Activated naive CD4-positive, alpha-beta T cell treated with anti-CD3 and anti-CD28 coated beads, Interleukin-2, amount 50 U/mL, for 24 hours (primary cell): ENCODE results near the gene COMMD2.

Experiments
- H3K27ac Mint-ChIP-seq: one replicate; pipeline ENCODE4 v1.8.0; 2021; ENCODE audit warnings: mild to moderate bottlenecking, mixed read lengths
- H3K27me3 Mint-ChIP-seq: one replicate; pipeline ENCODE4 v1.8.0; 2021; ENCODE audit warnings: mixed read lengths
- H3K36me3 Mint-ChIP-seq: one replicate; pipeline ENCODE4 v1.8.0; 2021; ENCODE audit warnings: mixed read lengths
- H3K4me1 Mint-ChIP-seq: one replicate; pipeline ENCODE4 v1.8.0; 2021; ENCODE audit warnings: mixed read lengths
- H3K4me3 Mint-ChIP-seq: one replicate; pipeline ENCODE4 v1.8.0; 2021; ENCODE audit warnings: mild to moderate bottlenecking, mixed read lengths
- H3K9me3 Mint-ChIP-seq: one replicate; pipeline ENCODE4 v1.8.0; 2021; ENCODE audit warnings: mixed read lengths

The COMMD2 gene

DNA sequence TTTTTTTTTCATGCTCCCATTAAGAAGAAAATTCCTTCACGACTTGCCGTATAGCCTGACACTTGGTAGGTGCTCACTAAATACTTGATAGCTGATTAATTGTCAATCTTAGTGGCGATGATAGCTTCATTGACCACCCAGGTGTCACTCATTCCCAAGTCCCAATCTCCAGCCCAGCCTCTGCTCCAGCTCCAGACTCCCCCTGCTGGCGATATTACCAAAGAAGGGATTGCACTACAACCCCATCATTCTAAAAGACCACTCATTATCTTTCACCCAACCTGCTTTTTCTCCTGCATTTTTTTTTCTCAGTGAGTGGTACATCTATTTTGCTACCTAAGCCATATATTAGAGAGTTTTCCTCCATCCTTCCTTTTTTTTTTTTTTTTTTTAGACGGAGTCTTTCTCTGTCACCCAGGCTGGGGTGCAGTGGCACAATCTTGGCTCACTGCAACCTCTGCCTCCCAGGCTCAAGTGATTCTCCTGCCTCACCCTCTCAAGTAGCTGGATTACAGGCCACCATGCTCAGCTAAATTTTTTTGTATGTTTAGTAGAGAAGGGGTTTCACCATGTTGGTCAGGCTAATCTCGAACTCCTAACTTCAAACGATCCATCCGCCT, 19.5 kb upstream of the COMMD2 start:
- no peaks in the 10 kb centered on the region for H3K36me3 Mint-ChIP-seq
- no peaks in the 10 kb centered on the region for H3K9me3 Mint-ChIP-seq
- no peaks in the 10 kb centered on the region for H3K4me1 Mint-ChIP-seq
- H3K27me3 Mint-ChIP-seq, result peaks cover 2% of the 10 kb centered on the region
- H3K27ac Mint-ChIP-seq, result no peak overlapping the region
- H3K4me3 Mint-ChIP-seq, result no peak overlapping the region

DNA sequence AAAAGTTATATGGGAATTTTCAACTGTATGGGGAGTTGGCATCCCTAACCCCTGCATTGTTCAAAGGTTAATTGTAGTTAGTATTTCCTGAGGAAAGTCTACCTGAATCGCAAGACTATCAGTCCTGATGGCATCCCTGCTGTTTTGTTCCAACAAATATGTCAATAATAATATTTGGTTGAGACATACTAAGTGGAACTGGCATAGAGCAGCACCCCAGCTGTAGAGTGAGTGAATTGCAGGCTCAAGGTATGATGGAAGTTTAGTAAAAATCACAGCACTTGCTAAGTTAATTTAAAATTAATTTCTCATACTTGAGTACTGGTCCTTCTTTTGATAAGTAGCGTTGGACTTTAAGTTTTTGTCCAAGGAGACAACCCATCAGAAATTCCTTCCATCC, 18.0 kb upstream of the COMMD2 start:
- no peak overlapping the region for H3K4me3 Mint-ChIP-seq
- no peaks in the 10 kb centered on the region for H3K9me3 Mint-ChIP-seq
- H3K36me3 Mint-ChIP-seq, result no peaks in the 10 kb centered on the region
- H3K27me3 Mint-ChIP-seq, result peaks cover 4% of the 10 kb centered on the region
- no peaks in the 10 kb centered on the region for H3K4me1 Mint-ChIP-seq
- no peak overlapping the region for H3K27ac Mint-ChIP-seq

DNA sequence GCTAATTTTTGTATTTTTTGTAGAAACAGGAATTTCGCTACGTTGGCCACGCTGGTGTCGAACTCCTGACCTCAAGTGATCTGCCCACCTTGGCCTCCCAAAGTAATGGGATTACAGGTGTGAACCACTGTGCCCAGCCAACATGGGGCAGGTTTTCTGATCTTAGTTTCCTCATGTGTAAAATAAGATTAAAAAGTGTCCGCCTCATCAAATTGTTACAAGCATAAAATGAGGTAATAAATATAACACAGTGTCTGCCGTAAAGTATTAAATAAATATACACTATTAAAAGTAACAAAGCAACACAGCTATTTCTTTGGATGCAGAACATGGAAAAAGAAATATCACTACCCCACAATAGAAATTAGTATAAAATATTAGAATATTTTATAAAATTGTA, 16.4 kb upstream of the COMMD2 start:
- peaks cover 11% of the 10 kb centered on the region for H3K27me3 Mint-ChIP-seq
- H3K27ac Mint-ChIP-seq, result no peak overlapping the region
- H3K4me3 Mint-ChIP-seq, result no peak overlapping the region
- H3K36me3 Mint-ChIP-seq, result no peaks in the 10 kb centered on the region
- H3K4me1 Mint-ChIP-seq, result no peaks in the 10 kb centered on the region
- H3K9me3 Mint-ChIP-seq, result no peaks in the 10 kb centered on the region

DNA sequence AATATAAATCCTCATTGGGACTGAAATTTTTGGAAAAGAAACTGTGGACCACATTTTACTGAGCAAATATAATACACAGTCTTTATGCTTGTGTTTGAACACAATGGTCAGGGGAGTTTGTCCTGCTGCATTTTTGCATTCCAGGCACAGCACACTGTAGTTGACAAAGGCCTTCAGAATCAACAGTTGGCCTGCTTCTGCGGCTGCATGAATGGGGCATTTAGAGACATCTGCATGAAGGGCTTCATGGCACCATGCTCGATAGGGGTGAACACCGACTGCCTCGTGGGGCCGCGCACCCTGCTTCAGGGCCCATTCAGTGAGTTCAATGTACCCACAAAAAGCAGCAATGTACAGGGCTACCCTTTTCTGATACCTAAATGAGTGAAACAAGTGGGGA, 15.4 kb upstream of the COMMD2 start:
- Mint-ChIP-seq H3K4me3 (no peak overlapping the region), H3K36me3 (no peaks in the 10 kb centered on the region), H3K27me3 (peaks cover 11% of the 10 kb centered on the region), H3K27ac (no peak overlapping the region), H3K9me3 (no peaks in the 10 kb centered on the region), H3K4me1 (no peaks in the 10 kb centered on the region)

DNA sequence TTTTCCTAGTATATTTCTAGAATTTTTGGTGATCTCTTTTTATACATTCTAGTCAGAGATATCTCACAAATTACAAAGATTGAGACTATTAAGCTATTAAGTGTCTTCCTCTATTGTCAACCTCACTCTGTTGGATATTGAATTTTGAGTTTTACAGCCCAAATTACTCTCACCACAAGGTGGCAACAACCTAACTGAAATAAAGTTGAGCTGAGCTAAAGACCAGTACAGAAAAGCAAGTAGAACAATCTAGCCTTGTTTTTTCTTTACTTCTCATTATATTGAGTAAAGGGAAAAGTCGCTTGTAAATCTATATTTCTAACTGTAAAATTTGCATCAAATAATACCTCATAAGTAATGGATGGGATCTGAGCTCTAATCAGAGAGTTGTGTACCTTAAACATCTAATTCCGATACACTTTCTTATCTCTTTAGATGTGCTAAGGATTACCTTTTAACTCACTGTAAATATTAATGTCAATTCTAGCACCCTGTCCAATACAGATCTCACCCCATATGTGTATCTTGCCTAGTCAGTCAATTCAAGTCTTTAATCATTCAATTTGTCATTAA, 13.6 kb upstream of the COMMD2 start:
- Mint-ChIP-seq H3K27ac (no peak overlapping the region), H3K36me3 (no peaks in the 10 kb centered on the region), H3K4me1 (no peaks in the 10 kb centered on the region), H3K27me3 (peaks cover 15% of the 10 kb centered on the region), H3K9me3 (no peaks in the 10 kb centered on the region), H3K4me3 (no peak overlapping the region)

DNA sequence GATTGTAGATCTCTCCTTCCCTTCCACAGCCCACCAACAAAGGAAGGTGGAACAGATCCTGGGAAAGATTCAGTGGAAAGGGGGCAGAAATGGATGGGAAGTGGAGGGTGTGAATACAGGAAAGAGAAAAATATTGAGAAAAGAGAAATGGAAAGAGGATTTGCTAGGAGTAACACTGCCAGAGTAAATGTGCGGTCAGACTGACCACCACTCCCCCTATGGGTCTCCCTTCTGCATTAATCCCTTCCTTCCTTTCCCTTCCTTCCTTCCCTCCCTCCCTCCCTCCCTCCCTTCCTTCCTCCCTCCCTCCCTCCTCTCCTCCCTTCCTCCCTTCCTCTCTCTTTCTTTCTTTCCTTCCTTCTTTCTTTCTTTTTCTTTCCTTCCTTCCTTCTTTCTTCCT, 12.0 kb upstream of the COMMD2 start:
- H3K27me3 Mint-ChIP-seq, result peaks cover 17% of the 10 kb centered on the region
- no peaks in the 10 kb centered on the region for H3K4me1 Mint-ChIP-seq
- no peak overlapping the region for H3K27ac Mint-ChIP-seq
- H3K36me3 Mint-ChIP-seq, result no peaks in the 10 kb centered on the region
- no peak overlapping the region for H3K4me3 Mint-ChIP-seq
- H3K9me3 Mint-ChIP-seq, result no peaks in the 10 kb centered on the region

DNA sequence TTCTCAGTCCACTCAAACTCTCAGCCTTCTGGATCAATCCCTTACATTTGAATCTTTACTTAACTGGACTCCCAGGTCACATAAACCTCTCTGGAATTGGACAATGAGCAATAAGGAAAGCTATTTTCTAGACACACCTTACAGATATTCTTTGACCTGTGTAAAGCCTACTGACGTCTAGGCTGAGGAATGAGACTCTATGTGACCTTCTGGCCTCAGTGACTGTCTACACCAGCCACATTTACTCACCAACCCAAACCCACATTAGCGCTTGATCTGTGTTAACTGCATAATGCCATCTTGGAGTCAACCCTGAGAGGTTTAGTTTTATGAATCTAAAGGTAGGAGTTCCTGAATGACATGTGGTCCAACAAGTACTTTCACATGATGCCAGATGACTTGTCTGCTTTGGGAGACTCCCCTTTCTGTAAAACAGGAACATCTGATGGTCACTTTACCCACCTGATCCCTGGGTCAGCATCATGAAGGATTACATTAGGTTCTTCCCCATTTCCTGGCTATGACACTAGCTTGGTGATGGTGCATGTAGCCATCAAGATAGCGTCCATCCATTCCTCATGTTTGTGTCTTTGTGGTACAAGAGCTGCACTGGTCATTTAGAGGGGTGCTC, 11.4 kb upstream of the COMMD2 start:
- Mint-ChIP-seq H3K9me3 (no peaks in the 10 kb centered on the region), H3K4me1 (no peaks in the 10 kb centered on the region), H3K27ac (no peak overlapping the region), H3K4me3 (no peak overlapping the region), H3K36me3 (no peaks in the 10 kb centered on the region), H3K27me3 (peaks cover 21% of the 10 kb centered on the region)

DNA sequence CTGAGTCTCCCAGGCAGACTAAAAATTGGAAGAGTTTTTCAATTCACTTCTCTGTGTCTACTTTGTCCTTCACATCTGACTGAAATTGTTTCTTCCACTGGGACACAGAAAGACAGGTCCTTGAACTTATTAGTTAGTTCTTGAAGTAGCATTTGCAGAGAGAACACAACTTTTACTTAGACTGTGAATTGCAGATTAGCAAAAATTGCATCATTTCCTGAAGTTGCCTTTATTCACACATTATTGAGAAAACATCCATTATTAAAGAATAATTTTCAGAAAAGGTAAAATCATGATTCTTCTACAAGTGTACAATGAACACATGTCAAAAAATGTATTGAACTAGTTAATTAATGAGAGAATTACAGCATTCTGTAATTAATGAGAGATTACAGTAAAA, 1.4 kb upstream of the COMMD2 start:
- H3K4me1 Mint-ChIP-seq, result peaks cover 38% of the 10 kb centered on the region

DNA sequence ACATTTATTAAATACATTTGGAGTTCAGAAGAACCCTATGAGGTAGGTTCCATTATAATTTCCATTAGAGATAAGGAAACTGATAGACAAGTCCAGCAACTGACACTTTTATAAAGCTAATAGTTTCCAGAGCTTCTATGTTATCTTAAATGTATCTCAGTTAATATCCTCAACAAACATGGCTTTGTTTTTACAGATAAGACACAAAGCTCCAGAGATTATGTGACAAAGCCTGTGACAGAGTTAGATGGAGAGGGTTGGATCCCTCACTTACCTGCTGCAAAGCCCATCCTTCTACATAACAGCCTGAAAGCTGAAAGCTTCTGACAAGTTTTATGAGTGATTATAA, 473 bp upstream of the COMMD2 start:
- peaks cover 5% of the 10 kb centered on the region for H3K36me3 Mint-ChIP-seq
- H3K4me1 Mint-ChIP-seq, result peaks cover 45% of the 10 kb centered on the region
- H3K27ac Mint-ChIP-seq, result peak overlapping the region; percentile 92
- H3K9me3 Mint-ChIP-seq, result no peaks in the 10 kb centered on the region
- peak overlapping the region; percentile 96 for H3K4me3 Mint-ChIP-seq
- no peaks in the 10 kb centered on the region for H3K27me3 Mint-ChIP-seq

More for the DNA sequence above, 1.4 kb upstream of the COMMD2 start:
- no peaks in the 10 kb centered on the region for H3K9me3 Mint-ChIP-seq
- H3K36me3 Mint-ChIP-seq, result peaks cover 2% of the 10 kb centered on the region
- H3K27ac Mint-ChIP-seq, result peak overlapping the region; percentile 80
- H3K4me3 Mint-ChIP-seq, result peak overlapping the region; percentile 96
- H3K27me3 Mint-ChIP-seq, result peaks cover under 1% of the 10 kb centered on the region

DNA sequence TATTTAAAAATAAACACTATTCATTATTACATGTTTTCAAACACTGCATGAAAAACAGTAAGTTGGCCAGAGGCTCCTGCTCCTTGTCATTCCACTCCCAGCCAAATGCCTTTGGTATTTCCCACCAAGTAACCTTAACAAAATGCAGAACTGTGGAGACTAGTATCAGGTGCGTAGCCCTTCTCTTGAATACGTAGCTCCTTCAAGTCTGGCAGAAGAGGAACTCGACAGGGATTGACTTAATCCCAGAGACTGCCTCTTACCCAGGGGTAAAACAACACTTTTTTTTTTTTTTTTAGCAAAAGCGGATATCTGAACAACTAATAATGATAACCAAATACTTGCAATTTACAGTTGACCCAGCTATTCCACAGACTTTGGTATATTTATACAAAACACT, 738 bp downstream of the COMMD2 start:
- peaks cover 12% of the 10 kb centered on the region for H3K36me3 Mint-ChIP-seq
- H3K4me1 Mint-ChIP-seq, result peaks cover 50% of the 10 kb centered on the region
- H3K4me3 Mint-ChIP-seq, result peak overlapping the region; percentile 96
- peak overlapping the region; percentile 92 for H3K27ac Mint-ChIP-seq
- H3K9me3 Mint-ChIP-seq, result no peaks in the 10 kb centered on the region
- no peaks in the 10 kb centered on the region for H3K27me3 Mint-ChIP-seq

DNA sequence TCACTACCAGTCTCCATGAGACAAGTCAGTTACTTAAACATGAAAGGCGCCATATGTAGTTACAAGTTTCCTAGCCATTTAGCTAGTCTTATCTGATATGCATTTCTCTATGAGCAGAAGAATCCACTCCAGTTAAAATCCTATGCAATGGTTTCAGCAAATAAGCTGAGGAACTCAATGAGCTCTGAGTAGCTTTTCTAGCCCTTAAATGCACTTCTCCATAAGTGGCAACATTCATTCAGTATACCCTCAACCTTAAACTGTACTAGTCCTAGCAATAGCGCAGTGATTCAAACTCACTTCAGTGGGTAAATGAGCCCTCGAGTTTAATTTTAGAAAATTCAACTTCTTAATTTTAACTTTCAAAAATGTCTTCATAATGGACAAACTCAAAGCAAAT, 7.7 kb downstream of the COMMD2 start:
- Mint-ChIP-seq H3K27ac (no peak overlapping the region), H3K4me3 (no peak overlapping the region)

DNA sequence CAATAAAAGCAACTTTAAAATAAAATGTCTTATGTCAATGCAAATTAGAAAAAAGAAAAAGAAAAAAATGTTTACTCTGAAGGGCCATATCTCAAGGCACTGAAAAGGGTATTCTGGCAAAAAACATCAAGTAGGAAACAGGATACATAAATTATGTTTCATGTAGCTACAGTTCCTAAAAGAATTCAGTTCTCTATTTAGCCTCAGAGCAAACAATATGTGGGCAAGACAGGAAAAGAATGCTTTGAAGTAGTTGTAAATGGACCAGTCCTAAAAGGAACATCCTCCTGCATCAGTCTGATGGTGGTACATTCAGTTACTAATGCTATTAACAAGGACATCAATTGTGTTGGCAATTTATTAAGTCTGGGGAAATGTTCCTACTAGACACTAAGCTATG, 8.1 kb downstream of the COMMD2 start:
- H3K4me1 Mint-ChIP-seq, result peaks cover 22% of the 10 kb centered on the region

More for the DNA sequence above, 7.7 kb downstream of the COMMD2 start:
- Mint-ChIP-seq H3K27me3 (no peaks in the 10 kb centered on the region), H3K4me1 (peaks cover 26% of the 10 kb centered on the region), H3K9me3 (no peaks in the 10 kb centered on the region), H3K36me3 (peaks cover 20% of the 10 kb centered on the region)

DNA sequence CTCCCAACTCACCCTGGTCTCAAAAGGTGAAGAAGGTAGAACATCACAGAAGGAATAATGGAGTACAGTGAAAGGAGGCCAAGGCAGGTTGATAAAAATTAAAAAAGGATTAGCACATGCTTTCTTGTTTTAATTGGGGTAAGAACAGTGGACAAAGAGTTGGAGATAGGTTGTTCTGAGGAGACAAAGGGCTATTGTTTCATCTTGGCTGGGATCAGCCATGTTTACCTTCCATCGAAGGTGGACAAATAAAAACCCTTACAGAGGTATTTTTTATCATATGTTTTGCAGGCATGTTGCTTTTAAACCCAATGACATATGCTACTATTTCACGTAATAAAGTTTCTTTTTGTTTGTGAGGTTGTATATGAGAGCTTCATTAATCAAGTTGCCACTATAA, 12.9 kb downstream of the COMMD2 start:
- Mint-ChIP-seq H3K4me3 (no peak overlapping the region), H3K9me3 (no peaks in the 10 kb centered on the region), H3K36me3 (peaks cover 5% of the 10 kb centered on the region), H3K27ac (no peak overlapping the region), H3K4me1 (peaks cover 4% of the 10 kb centered on the region), H3K27me3 (no peaks in the 10 kb centered on the region)

More for the DNA sequence above, 8.1 kb downstream of the COMMD2 start:
- H3K27ac Mint-ChIP-seq, result no peak overlapping the region
- no peaks in the 10 kb centered on the region for H3K27me3 Mint-ChIP-seq
- H3K36me3 Mint-ChIP-seq, result peaks cover 21% of the 10 kb centered on the region
- no peaks in the 10 kb centered on the region for H3K9me3 Mint-ChIP-seq
- no peak overlapping the region for H3K4me3 Mint-ChIP-seq

DNA sequence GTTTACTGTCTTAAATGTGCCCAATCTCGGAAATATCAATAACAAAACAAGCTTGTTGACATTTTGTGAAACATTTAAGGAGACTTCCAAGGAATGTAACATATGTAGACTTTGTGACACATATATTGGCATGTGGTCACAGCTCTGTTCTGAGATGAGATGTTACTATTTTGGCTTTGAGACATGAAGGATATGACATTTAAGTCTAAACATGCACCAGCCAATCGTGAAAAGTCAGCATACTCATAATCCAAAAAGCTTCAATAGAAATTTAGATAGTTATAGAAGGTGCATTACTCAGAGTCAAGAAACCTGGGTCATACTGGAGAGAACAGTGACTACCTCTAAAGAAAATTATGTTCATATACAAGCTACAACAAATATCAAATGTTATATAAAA, 13.4 kb downstream of the COMMD2 start:
- Mint-ChIP-seq H3K27ac (no peak overlapping the region), H3K27me3 (no peaks in the 10 kb centered on the region), H3K4me1 (peaks cover 4% of the 10 kb centered on the region), H3K36me3 (peaks cover 5% of the 10 kb centered on the region), H3K9me3 (no peaks in the 10 kb centered on the region), H3K4me3 (no peak overlapping the region)

DNA sequence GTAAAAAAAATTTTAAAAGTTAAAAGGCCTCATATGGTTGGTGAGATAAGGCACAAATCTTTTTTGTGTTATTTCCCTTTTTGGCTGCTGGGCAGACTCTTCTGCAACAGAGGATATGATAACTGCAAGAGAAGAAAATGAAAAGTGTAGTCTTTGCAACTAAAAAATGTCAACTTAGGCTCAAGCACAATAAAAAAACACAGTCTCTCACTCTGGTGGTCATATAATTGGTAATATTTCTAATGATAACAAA, 15.4 kb downstream of the COMMD2 start:
- no peak overlapping the region for H3K27ac Mint-ChIP-seq
- no peaks in the 10 kb centered on the region for H3K9me3 Mint-ChIP-seq
- no peak overlapping the region for H3K4me3 Mint-ChIP-seq
- peaks cover 5% of the 10 kb centered on the region for H3K36me3 Mint-ChIP-seq
- peaks cover 4% of the 10 kb centered on the region for H3K4me1 Mint-ChIP-seq
- H3K27me3 Mint-ChIP-seq, result no peaks in the 10 kb centered on the region

DNA sequence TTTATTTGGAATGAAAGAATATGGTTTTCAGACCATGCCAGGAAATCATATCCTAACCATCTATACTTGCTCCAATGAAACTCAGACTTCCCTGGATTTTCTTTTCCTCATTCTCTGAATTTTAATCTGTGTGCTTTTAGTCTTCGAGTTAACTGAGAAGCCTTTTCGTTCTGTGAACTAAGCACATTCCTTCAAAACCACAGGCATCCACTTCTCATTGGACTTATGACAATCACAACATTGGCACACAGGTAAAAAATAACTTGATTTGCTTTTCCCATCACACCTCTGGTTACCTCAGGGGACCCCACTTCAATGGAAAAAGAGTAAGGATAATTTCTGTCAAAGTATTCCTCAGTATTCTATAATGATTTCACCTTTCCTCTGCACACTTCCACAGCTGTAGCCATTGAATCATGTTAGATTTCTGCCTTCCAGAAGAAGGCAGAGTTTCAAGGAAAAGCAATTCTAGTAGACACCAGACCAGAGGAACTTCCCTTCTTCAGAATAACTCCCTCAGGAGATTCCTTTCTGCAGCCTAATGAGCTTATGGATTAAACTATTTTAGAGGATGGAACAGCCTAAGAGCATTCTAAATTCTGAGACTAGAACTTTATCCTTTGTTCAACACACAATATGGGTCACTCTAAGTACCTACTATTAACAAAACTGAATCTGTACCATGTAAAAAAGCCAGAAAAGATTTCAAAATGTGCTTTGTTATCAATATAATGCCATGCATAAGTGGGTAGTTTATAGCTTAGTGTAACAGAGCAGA, 15.9 kb downstream of the COMMD2 start:
- H3K4me3 Mint-ChIP-seq, result no peak overlapping the region
- no peaks in the 10 kb centered on the region for H3K9me3 Mint-ChIP-seq
- H3K27ac Mint-ChIP-seq, result no peak overlapping the region
- H3K36me3 Mint-ChIP-seq, result peaks cover 4% of the 10 kb centered on the region
- no peaks in the 10 kb centered on the region for H3K27me3 Mint-ChIP-seq
- peaks cover 4% of the 10 kb centered on the region for H3K4me1 Mint-ChIP-seq
